SK-N-MC (cell line): ENCODE data around the gene ORAI2.
"Not testable (repeated sequence)": the region's sequence is repeated elsewhere in the genome, so short reads cannot be mapped to it uniquely, and the experiment has no call there.

Experiments
- DNase-seq: peaks from one replicate; pipeline ENCODE4 v3.0.0-alpha.2; 2011; ENCODE audit warnings: low read depth, low spot score
- H3K27ac ChIP-seq: fragments of 200-600 bp; sonication (generic); 2 replicates; pipeline ENCODE4 v1.5.1; 2016; ENCODE audit warnings: mixed run types
- H3K36me3 ChIP-seq: fragments of 200-600 bp; sonication (generic); 2 replicates; pipeline ENCODE4 v1.6.1; 2017; ENCODE audit warnings: antibody characterized with exemption, low read length, mixed read lengths; ENCODE audit not compliant: insufficient read depth
- H3K4me3 ChIP-seq: fragments of 200-600 bp; sonication (generic); 2 replicates; pipeline ENCODE4 v1.5.1; 2016
- H3K9ac ChIP-seq: fragments of 200-600 bp; sonication (generic); 2 replicates; pipeline ENCODE4 v1.8.0; 2017; ENCODE audit warnings: mixed run types, mixed read lengths; ENCODE audit not compliant: insufficient read length
- H3K9me3 ChIP-seq: fragments of 200-600 bp; sonication (generic); 2 replicates; pipeline ENCODE4 v1.6.1; 2017; ENCODE audit warnings: low read depth, mild to moderate bottlenecking, antibody characterized with exemption, low read length, moderate library complexity, mixed read lengths
- EZH2 ChIP-seq: fragments of 200-600 bp; sonication (generic); IDR thresholded peaks from one replicate; pipeline ENCODE4 v1.6.1; 2017; ENCODE audit warnings: antibody characterized with exemption
- FOXP2 ChIP-seq: optimal IDR thresholded peaks from 2 replicates; pipeline ENCODE3; 2011; ENCODE audit warnings: mild to moderate bottlenecking, moderate library complexity; ENCODE audit not compliant: insufficient read depth; ENCODE audit errors: extremely low read length, control extremely low read depth
- POLR2AphosphoS5 ChIP-seq: IDR thresholded peaks from 2 replicates; pipeline ENCODE4 v1.6.1; 2012; ENCODE audit warnings: mild to moderate bottlenecking, low read depth, low read length, borderline replicate concordance

ORAI2 gene

GRCh38 chr7:102468478-102469350, 35.3 kb downstream of the ORAI2 start:
- Histone ChIP-seq H3K9ac (no peak overlapping the region), H3K27ac (no peak overlapping the region), H3K36me3 (peaks cover 12% of the 10 kb centered on the region; the same call in 1 of the 2 replicates), H3K9me3 (no peaks in the 10 kb centered on the region), H3K4me3 (no peak overlapping the region)
- TF ChIP-seq FOXP2 (no peak), POLR2AphosphoS5 (no peak), EZH2 (no peak)
- no peak for DNase-seq

- Histone ChIP-seq H3K4me3 (no peak overlapping the region), H3K27ac (no peak overlapping the region), H3K9ac (no peak overlapping the region), H3K9me3 (no peaks in the 10 kb centered on the region), H3K36me3 (peaks cover 13% of the 10 kb centered on the region; the same call in 1 of the 2 replicates)
- TF ChIP-seq POLR2AphosphoS5 (no peak), EZH2 (no peak), FOXP2 (no peak)
- no peak for DNase-seq
Measured at GRCh38 chr7:102469351-102469971, 36.1 kb downstream of the ORAI2 start.

DNA sequence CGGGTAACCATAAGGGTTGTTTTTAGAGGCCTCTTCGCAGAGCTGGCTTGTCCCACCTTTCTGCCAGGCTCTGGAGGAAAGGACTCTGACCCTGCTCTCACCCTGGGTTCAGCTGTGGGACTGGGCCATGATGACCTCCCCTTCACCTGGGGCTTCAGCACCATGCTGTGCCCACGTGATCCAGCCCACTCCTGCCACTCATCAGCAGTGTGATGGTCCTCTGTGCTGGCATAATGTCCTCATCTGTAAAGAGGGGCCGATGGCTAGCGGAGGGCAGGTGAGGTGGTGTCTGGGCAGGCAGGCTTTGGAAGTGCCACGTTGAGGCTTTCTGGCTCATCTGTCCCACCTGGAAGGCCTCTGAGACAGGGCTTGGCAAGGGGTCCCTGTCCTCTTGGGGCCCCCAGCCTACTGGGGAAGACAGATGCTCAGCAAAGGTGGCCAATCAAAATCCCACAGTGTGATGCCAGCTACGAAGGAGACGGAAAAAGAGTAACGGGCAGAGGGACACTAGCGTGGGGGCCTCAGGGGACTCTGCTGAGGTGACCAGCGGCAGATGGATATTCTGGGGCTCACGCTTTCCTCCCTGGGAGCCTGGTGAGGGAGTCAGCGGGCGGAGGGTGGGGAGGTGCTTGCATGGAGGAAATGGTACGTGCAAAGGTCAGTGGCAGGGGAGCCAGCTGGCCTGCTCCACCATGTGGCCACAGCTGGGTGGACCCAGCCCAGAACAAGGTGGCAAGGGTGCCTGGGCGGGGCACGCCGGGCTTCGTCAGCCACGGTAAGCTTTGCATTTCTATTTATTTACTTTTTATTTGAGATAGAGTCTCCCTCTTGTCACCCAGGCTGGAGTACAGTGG, 36.8 kb downstream of the ORAI2 start:
- no peak for DNase-seq
- Histone ChIP-seq H3K27ac (no peak overlapping the region), H3K9ac (no peak overlapping the region), H3K9me3 (no peaks in the 10 kb centered on the region), H3K36me3 (peaks cover 13% of the 10 kb centered on the region; the same call in 1 of the 2 replicates), H3K4me3 (no peak overlapping the region)
- TF ChIP-seq EZH2 (no peak), FOXP2 (no peak), POLR2AphosphoS5 (no peak)

DNA sequence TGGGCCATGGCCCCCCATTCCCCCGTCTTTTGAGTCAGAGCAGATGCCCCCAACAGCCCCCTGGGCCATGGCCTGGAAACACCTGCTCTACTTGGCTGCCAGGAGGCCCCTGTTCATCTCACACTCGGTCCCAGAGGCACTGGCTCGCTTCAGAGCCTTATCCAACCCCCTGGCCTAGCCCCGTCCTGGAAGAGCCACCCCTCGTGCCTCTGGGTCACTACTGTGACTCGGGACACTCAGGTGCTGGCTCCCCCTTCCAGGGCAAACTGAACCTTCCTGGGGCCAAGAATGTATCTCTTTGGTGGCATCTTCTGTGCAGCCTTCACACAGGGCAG, 38.4 kb downstream of the ORAI2 start:
- H3K4me3 ChIP-seq: no peak overlapping the region
- no peaks in the 10 kb centered on the region for H3K9me3 ChIP-seq
- DNase-seq: no peak
- no peak overlapping the region for H3K27ac ChIP-seq
- peaks cover 13% of the 10 kb centered on the region; the same call in 1 of the 2 replicates for H3K36me3 ChIP-seq
- no peak overlapping the region for H3K9ac ChIP-seq
- TF ChIP-seq EZH2 (no peak), FOXP2 (no peak)

DNA sequence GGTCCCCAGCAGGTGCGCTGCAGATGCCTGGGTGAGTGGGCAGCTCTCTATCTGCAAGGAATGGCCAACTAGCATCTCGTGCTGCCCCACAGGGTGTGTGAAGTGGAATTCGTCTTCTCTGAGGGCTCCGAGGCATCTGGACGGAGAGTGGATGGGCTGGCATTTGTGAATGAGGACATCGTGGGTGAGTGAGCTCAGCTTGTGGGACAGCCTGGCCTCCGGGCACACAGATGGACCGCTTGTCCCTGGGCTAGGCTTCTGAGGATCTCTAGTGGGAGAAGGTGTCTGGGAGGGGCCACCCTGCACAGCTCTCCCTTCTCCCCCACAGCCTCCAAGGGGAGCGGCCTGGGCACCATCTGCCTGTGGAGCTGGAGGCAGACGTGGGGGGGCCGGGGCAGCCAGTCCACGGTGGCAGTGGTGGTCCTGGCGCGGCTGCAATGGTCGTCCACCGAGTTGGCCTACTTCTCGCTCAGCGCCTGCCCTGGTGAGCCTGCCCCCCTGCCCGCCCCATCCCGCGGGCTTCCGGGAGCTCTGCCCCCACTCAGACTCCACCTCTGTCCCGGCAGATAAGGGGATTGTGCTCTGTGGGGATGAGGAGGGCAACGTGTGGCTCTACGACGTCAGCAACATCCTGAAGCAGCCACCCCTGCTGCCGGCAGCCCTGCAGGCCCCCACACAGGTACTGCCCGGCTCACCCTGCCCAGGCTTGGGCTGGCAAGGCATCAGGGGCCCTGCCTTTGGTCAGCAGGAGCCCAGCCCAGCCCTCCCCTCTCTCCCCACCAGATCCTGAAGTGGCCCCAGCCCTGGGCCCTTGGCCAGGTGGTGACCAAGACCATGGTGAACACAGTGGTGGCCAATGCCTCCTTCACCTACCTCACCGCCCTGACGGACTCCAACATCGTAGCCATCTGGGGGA, 39.0 kb downstream of the ORAI2 start:
- no peak for TF ChIP-seq FOXP2
- TF ChIP-seq POLR2AphosphoS5: no peak; the same call in 1 of the 2 replicates
- no peak for TF ChIP-seq EZH2
- Histone ChIP-seq H3K9ac (no peak overlapping the region), H3K4me3 (no peak overlapping the region), H3K27ac (no peak overlapping the region), H3K36me3 (peaks cover 13% of the 10 kb centered on the region; the same call in 1 of the 2 replicates), H3K9me3 (no peaks in the 10 kb centered on the region)
- DNase-seq: no peak

DNA sequence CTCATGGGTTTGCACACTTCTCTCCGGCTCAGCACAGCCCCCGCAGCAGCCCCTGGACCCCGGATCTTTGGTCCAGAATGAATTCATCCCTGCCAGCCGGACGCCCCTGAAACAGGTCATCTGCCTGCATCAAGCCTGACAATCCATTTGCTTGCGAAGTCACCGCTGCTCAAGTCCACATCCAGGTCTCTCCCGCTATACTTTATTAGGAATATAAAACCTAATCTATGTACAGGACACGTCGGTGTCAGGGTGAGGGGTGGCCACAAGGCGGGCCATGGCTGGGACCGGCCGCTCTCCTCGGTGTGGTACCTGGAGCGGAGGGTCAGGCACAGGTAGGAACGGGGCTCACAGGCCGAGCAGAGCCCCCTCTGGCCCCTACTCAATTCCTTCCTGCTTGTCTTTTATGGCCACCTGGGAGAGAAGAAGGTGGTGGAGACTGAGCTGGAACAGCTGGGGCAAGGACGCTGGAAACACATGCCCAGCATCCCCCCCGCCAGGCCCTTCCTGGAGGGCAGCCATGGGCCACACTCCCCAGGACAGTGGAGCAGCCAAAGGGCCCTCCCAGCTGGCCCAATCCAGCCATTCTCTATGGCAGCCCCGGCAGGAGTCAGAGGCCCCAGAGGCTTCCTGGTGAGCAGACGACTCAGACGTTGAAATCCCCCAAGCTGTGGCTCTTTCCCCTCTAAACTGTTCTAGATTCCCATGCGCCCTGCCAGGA, 40.1 kb downstream of the ORAI2 start:
- TF ChIP-seq FOXP2: no peak
- TF ChIP-seq POLR2AphosphoS5: no peak
- TF ChIP-seq EZH2: no peak
- H3K9me3 ChIP-seq: no peaks in the 10 kb centered on the region
- no peak overlapping the region for H3K27ac ChIP-seq
- no peak overlapping the region for H3K9ac ChIP-seq
- DNase-seq: no peak
- H3K36me3 ChIP-seq: peaks cover 13% of the 10 kb centered on the region; the same call in 1 of the 2 replicates
- H3K4me3 ChIP-seq: no peak overlapping the region

GRCh38 chr7:102474116-102474515, 40.7 kb downstream of the ORAI2 start:
- not testable (repeated sequence) for H3K4me3 ChIP-seq, H3K27ac ChIP-seq, H3K9ac ChIP-seq, H3K9me3 ChIP-seq, DNase-seq
- peaks cover 13% of the 10 kb centered on the region; the same call in 1 of the 2 replicates for H3K36me3 ChIP-seq

DNA sequence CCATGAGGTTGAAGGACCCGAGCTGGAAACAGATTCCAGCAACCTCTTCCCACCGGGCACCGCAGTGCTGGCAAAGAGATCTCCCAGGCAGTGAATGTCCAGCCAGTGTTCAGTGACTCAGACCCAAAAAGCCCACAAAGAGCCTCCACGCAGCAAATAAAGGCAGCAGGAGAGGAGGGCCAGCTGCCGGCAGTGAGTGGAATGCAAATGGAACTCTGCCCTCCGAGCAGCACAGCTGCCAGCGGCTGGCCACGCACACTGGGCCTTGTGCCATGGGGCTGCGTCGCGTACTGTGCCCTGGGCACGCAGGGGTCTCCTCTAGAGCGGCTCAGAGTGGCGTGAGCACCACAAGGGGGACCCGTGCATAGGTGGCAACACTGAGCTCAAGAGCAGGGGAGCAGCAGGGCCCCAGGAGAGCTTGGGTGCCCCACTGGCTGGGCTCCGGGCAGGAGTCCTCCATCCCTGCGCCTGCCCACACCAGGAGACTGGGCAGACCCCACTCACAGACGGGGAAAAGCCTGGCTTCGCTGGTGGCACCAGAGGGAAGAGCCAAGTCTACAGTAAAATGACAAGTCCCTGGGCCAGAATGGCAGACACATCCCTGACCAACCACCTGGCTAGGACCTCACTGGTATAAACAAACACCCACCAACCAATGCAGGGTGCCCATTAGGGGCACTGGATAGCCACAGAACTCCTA, 41.5 kb downstream of the ORAI2 start:
- not testable (repeated sequence) for H3K4me3 ChIP-seq, H3K9ac ChIP-seq, H3K9me3 ChIP-seq, H3K27ac ChIP-seq, DNase-seq
- peaks cover 13% of the 10 kb centered on the region; the same call in 1 of the 2 replicates for H3K36me3 ChIP-seq

DNA sequence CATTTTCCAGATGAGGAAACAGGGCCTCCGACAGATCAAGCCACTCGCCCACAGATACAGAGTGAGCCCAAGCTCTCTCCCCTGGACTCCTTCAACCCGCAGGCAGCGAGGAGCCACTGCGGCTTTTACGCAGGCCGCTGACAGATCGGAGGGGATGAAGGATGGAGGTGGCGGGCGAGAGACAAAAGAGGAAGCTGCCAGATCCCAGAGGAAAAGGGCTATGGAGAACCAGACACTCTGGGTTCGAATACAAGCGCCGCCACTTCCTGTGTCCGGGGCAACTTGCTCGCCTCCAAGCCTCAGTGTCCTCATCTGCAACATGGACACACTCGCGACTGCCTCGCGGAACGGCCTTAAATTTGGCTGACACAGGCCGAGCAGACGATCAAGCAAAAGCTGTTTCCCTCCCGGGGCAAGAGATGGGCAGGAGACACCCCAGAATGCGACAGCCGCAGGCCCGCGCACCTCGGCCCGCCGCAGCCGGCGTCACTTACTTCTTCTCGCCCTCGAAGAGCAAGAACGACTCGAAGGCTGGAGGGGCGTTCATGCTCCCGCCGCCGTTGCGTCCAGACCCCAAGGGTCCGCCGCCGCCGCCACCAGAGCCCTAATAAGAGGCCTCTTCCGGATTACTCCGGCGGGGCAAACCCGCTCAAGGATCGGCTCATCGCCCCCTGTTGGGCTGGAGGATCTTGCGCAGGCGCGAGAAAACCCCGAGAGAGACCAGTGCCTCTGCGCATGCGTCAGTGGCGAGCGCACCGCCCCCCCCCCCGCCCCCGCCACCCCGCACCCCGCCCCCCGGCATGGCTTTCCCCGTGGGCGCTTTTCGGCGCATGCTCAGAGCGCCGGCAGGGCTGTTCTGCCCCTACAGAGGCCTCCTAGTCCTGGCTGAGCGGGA, 45.2 kb downstream of the ORAI2 start, which contains the start of gene POLR2J:
Gene POLR2J, minus strand, starts transcription at position 609 of the 895 bp plus-strand sequence. Its CDS starts 62 bp downstream, at position 547.
- DNase-seq: peak; percentile 22
- Histone ChIP-seq H3K9ac (peak within 1 kb of the TSS; percentile 57), H3K4me3 (peak within 1 kb of the TSS; percentile 71)
- not testable (repeated sequence) for H3K9me3 ChIP-seq, H3K36me3 ChIP-seq, H3K27ac ChIP-seq
